ENCODE data around the gene KDM4C.

GRCh38 chr9:6829536-6829935 is 71.8 kb downstream of the KDM4C start:
- no peak for TF ChIP-seq CTCF (IDR thresholded peaks at IDR 0.05)
- TF ChIP-seq NFE2L2 (conservative IDR thresholded peaks at IDR 0.05; ENCODE audit: low read length), result no peak
- TF ChIP-seq REST (IDR thresholded peaks at IDR 0.05), result no peak
- TF ChIP-seq MAFK (IDR thresholded peaks at IDR 0.05; ENCODE audit: partially characterized antibody), result no peak
- no peak for TF ChIP-seq POLR2A (IDR thresholded peaks at IDR 0.05; ENCODE audit: low read length)
- no peak for TF ChIP-seq EHMT2 (IDR thresholded peaks at IDR 0.05; ENCODE audit: low read depth)
- TF ChIP-seq PHF8 (IDR thresholded peaks at IDR 0.05; ENCODE audit: borderline replicate concordance, low read depth), result no peak
- TF ChIP-seq JUNB (IDR thresholded peaks at IDR 0.05), result no peak

Data from A549 (cell line).